Middle frontal gyrus (tissue), 1 donor: ENCODE results near the gene NUDT4B.
"Not testable (repeated sequence)": the region's sequence is repeated elsewhere in the genome, so short reads cannot be mapped to it uniquely, and the experiment has no call there.

Experiments
- DNase-seq: peaks from one replicate; pipeline ENCODE4 v3.0.0-alpha.2; 2015; ENCODE audit warnings: low spot score; ENCODE audit errors: extremely low spot score

NUDT4B gene

GRCh38 chr1:148748563-148749334, at the start of gene NUDT4B:
TSS of gene NUDT4B (plus strand) at chr1:148748774. CDS start at chr1:148748953, 179 bp downstream.
- DNase-seq = not testable (repeated sequence)

- not testable (repeated sequence) for DNase-seq
These were observed 49.2 kb upstream of the NUDT4B start for GRCh38 chr1:148699357-148699756.

GRCh38 chr1:148702242-148702641, 46.3 kb upstream of the NUDT4B start:
- DNase-seq = not testable (repeated sequence)

GRCh38 chr1:148703973-148704591, 44.5 kb upstream of the NUDT4B start:
- DNase-seq = not testable (repeated sequence)

- not testable (repeated sequence) for DNase-seq
These were observed 43.1 kb upstream of the NUDT4B start for GRCh38 chr1:148705316-148705948.

- DNase-seq = not testable (repeated sequence)
These were observed 39.7 kb upstream of the NUDT4B start for GRCh38 chr1:148708779-148709333.

GRCh38 chr1:148710772-148711523, 37.6 kb upstream of the NUDT4B start:
- not testable (repeated sequence) for DNase-seq

- not testable (repeated sequence) for DNase-seq
These were observed 36.2 kb upstream of the NUDT4B start for GRCh38 chr1:148712353-148712752.

- DNase-seq = not testable (repeated sequence)
These were observed 33.1 kb upstream of the NUDT4B start for GRCh38 chr1:148715518-148715917.

- not testable (repeated sequence) for DNase-seq
These were observed 31.5 kb upstream of the NUDT4B start for GRCh38 chr1:148716966-148717520.

- not testable (repeated sequence) for DNase-seq
These were observed 27.7 kb upstream of the NUDT4B start for GRCh38 chr1:148720918-148721317.

- DNase-seq = not testable (repeated sequence)
These were observed 25.8 kb upstream of the NUDT4B start for GRCh38 chr1:148722758-148723157.

GRCh38 chr1:148723515-148723914, 25.1 kb upstream of the NUDT4B start:
- DNase-seq = not testable (repeated sequence)

- DNase-seq = not testable (repeated sequence)
These were observed 23.7 kb upstream of the NUDT4B start for GRCh38 chr1:148724872-148725271.

- not testable (repeated sequence) for DNase-seq
These were observed 20.7 kb upstream of the NUDT4B start for GRCh38 chr1:148727862-148728261.

GRCh38 chr1:148729128-148729527, 19.4 kb upstream of the NUDT4B start:
- DNase-seq = not testable (repeated sequence)

- not testable (repeated sequence) for DNase-seq
These were observed 19.0 kb upstream of the NUDT4B start for GRCh38 chr1:148729541-148729940.

GRCh38 chr1:148732277-148732676, 16.3 kb upstream of the NUDT4B start:
- not testable (repeated sequence) for DNase-seq

- not testable (repeated sequence) for DNase-seq
These were observed 14.8 kb upstream of the NUDT4B start for GRCh38 chr1:148733585-148734310.

GRCh38 chr1:148734311-148734662, 14.3 kb upstream of the NUDT4B start:
- not testable (repeated sequence) for DNase-seq
